Peyer's patch (tissue), 4 donors: ENCODE data around the gene UBXN11.

Experiments used
- CTCF ChIP-seq, 6 experiments: fragments of 450-650 bp in 4 of 6; fragments of 200-600 bp in 2 of 6; sonication (generic) in 1 of 6; IDR thresholded peaks; one replicate each; pipeline ENCODE4 v1.5.1; 2017 to 2019; ENCODE audit warnings: antibody characterized with exemption in 6 of 6, mild to moderate bottlenecking in 3 of 6, moderate library complexity in 1 of 6
- POLR2A ChIP-seq, 2 donors: fragments of 450-650 bp; IDR thresholded peaks; one replicate each; pipeline ENCODE4 v1.5.1; 2017; ENCODE audit warnings: antibody characterized with exemption in 2 of 2, mild to moderate bottlenecking in 2 of 2, moderate library complexity in 2 of 2

- TF ChIP-seq CTCF (IDR thresholded peaks at IDR 0.05) (no peak), POLR2A (IDR thresholded peaks at IDR 0.05) (no peak)
Measured at GRCh38 chr1:26324550-26324949, 18.1 kb upstream of the UBXN11 start.
